ENCODE data around the gene NUMA1. TPM values are rescaled to one million over a fixed set of nuclear protein-coding genes. Genes with fewer than 3 reads are reported as not detected.
A peak's percentile ranks its signal among the peaks of the same experiment; 100 is the strongest.

The NUMA1 gene
- total and polyA plus RNA-seq, 2 of the 13 experiments (the other 11 are each of a cell fraction or from before 2014, with no cell fraction given): 57.3 to 60.2 TPM

DNA sequence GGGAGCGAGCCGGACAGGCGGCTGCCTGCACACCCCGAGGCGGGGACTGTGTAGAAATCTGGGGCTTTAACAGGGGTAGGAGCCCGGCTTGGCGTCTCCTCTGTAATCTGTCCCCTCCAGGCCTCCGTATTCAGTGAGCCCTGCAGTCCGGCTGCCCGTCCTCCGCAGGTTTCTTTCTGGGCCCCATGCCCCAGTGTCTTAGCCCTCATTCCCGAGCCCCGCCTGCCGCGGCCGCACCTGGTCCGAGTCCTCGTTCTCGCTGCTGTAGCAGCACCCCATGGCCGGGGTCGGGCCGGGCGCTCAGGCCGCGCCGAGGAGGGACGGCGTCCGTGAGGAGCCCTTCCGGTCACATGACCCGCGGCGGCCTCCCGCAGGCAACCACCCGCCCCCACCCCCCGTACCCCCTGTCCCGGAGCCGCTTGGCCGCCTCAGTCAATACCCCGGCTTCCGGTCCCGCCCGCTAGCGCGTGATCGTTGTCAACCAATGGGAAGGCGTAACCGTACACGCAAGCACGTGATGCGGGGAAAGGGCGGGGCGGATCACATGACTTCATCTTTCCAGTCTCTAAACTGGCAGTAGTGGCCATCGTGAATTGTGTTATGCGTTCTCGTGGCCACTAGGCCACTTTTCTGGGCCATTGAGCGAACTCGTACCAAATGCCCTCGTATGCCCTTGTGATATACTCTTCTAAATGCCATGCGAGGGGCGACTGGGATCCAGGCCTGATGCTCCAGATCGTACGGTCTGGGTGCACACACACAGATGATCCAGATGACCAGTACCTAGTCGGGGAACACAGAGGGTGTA, 22.8 kb upstream of the NUMA1 start, which contains the start of gene LAMTOR1 (continued):
- TF ChIP-seq, protein P1, sequence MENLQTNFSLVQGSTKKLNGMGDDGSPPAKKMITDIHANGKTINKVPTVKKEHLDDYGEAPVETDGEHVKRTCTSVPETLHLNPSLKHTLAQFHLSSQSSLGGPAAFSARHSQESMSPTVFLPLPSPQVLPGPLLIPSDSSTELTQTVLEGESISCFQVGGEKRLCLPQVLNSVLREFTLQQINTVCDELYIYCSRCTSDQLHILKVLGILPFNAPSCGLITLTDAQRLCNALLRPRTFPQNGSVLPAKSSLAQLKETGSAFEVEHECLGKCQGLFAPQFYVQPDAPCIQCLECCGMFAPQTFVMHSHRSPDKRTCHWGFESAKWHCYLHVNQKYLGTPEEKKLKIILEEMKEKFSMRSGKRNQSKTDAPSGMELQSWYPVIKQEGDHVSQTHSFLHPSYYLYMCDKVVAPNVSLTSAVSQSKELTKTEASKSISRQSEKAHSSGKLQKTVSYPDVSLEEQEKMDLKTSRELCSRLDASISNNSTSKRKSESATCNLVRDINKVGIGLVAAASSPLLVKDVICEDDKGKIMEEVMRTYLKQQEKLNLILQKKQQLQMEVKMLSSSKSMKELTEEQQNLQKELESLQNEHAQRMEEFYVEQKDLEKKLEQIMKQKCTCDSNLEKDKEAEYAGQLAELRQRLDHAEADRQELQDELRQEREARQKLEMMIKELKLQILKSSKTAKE (CRISPR knock-in tag; IDR thresholded peaks at IDR 0.05; ENCODE audit: borderline replicate concordance): peak; percentile 12; the same call in 1 of the 2 replicates
- TF ChIP-seq ZNF329 (CRISPR knock-in tag; IDR thresholded peaks at IDR 0.05; ENCODE audit: low read depth): peak; percentile 60; the same call in 1 of the 2 replicates
- TF ChIP-seq GPN1 (CRISPR knock-in tag; IDR thresholded peaks at IDR 0.05; ENCODE audit: borderline replicate concordance): no peak
- TF ChIP-seq NR2F1 (CRISPR knock-in tag; IDR thresholded peaks at IDR 0.05): no peak
- TF ChIP-seq SALL1 (CRISPR knock-in tag; IDR thresholded peaks at IDR 0.05): peak; percentile 62
- TF ChIP-seq ZNF639 (CRISPR knock-in tag; conservative IDR thresholded peaks at IDR 0.05): no peak; the same call in none of the 2 replicates
- TF ChIP-seq KLF12 (CRISPR knock-in tag; IDR thresholded peaks at IDR 0.05; ENCODE audit: borderline replicate concordance): peak; percentile 72; the same call in 1 of the 2 replicates
- TF ChIP-seq SRSF4 (IDR thresholded peaks at IDR 0.05; ENCODE audit: low read depth, low read length, poor library complexity, severe bottlenecking): no peak
- no peak for TF ChIP-seq AGO1 (IDR thresholded peaks at IDR 0.05; ENCODE audit: low read depth, low read length, poor library complexity, severe bottlenecking)
- no peak for TF ChIP-seq PAF1 (CRISPR knock-in tag; IDR thresholded peaks at IDR 0.05)
- peak; percentile 58; the same call in 1 of the 2 replicates for TF ChIP-seq ZBTB43 (CRISPR knock-in tag; conservative IDR thresholded peaks at IDR 0.05)
- TF ChIP-seq, protein P2, sequence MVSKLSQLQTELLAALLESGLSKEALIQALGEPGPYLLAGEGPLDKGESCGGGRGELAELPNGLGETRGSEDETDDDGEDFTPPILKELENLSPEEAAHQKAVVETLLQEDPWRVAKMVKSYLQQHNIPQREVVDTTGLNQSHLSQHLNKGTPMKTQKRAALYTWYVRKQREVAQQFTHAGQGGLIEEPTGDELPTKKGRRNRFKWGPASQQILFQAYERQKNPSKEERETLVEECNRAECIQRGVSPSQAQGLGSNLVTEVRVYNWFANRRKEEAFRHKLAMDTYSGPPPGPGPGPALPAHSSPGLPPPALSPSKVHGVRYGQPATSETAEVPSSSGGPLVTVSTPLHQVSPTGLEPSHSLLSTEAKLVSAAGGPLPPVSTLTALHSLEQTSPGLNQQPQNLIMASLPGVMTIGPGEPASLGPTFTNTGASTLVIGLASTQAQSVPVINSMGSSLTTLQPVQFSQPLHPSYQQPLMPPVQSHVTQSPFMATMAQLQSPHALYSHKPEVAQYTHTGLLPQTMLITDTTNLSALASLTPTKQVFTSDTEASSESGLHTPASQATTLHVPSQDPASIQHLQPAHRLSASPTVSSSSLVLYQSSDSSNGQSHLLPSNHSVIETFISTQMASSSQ (IDR thresholded peaks at IDR 0.05; ENCODE audit: low read depth): no peak
- TF ChIP-seq, protein P2 (CRISPR knock-in tag; IDR thresholded peaks at IDR 0.05; ENCODE audit: borderline replicate concordance): peak; percentile 41; the same call in 1 of the 2 replicates
- TF ChIP-seq ZNF790 (CRISPR knock-in tag; IDR thresholded peaks at IDR 0.05; ENCODE audit: borderline replicate concordance): no peak
- TF ChIP-seq CENPT (CRISPR knock-in tag; IDR thresholded peaks at IDR 0.05; ENCODE audit: low read depth): no peak
- TF ChIP-seq ZNF383 (CRISPR knock-in tag; IDR thresholded peaks at IDR 0.05; ENCODE audit: borderline replicate concordance): no peak
- TF ChIP-seq RBM22 (optimal IDR thresholded peaks at IDR 0.05; ENCODE audit: low read length): no peak
- TF ChIP-seq RBFOX2 (IDR thresholded peaks at IDR 0.05; ENCODE audit: low read depth, low read length): peak; percentile 95
- no peak for TF ChIP-seq ZNF879 (CRISPR knock-in tag; IDR thresholded peaks at IDR 0.05)
- no peak for TF ChIP-seq ZSCAN22 (CRISPR knock-in tag; IDR thresholded peaks at IDR 0.05)
